DMS114 treated with DMSO at 0.1 percent for 48 hours (cell line): ENCODE measurements around the gene KLF12.

Source experiments
- DNase-seq: peaks from one replicate; lab custom pipeline; 2025; ENCODE audit not compliant: unreplicated experiment; lab: John Stamatoyannopoulos, UW

Gene KLF12

GRCh38 chr13:74103970-74104555, 30.1 kb downstream of the KLF12 start:
- no peak for DNase-seq

- no peak for DNase-seq
Measured at GRCh38 chr13:74103196-74103595, 31.0 kb downstream of the KLF12 start.

- DNase-seq = no peak
Measured at GRCh38 chr13:74102691-74103090, 31.5 kb downstream of the KLF12 start.

GRCh38 chr13:74101436-74101835, 32.8 kb downstream of the KLF12 start:
- no peak for DNase-seq

- no peak for DNase-seq
Measured at GRCh38 chr13:74098077-74098476, 36.1 kb downstream of the KLF12 start.

- DNase-seq = no peak
Measured at GRCh38 chr13:74097116-74097515, 37.1 kb downstream of the KLF12 start.

GRCh38 chr13:74093691-74094090, 40.5 kb downstream of the KLF12 start:
- no peak for DNase-seq

GRCh38 chr13:74092711-74093110, 41.5 kb downstream of the KLF12 start:
- DNase-seq = no peak

GRCh38 chr13:74090869-74091605, 43.2 kb downstream of the KLF12 start:
- DNase-seq = no peak

- no peak for DNase-seq
Measured at GRCh38 chr13:74090397-74090796, 43.8 kb downstream of the KLF12 start.

GRCh38 chr13:74087357-74087756, 46.8 kb downstream of the KLF12 start:
- no peak for DNase-seq
